Pancreas (tissue), 10 donors: ENCODE results near the gene DECR2. TPM values are rescaled to one million over a fixed set of nuclear protein-coding genes. Genes with fewer than 3 reads are reported as not detected.
A peak's percentile ranks its signal among the peaks of the same experiment; 100 is the strongest.

ENCODE experiments used
- ATAC-seq, 4 donors: fragments of 200-7000 bp; cut with Tn5 transposase; one replicate each; pipeline versions ENCODE4 v1.8.0 to v1.9.1; 2020; ENCODE audit warnings: mild to moderate bottlenecking in 4 of 4, moderate library complexity in 4 of 4
- DNase-seq, 6 donors: peaks; one replicate each; pipeline ENCODE4 v3.0.0-alpha.2; 2020
- FAIRE-seq: peaks from 2 replicates; lab custom pipeline; 2012; peaks lifted over from hg19 to GRCh38; lab: Jason Lieb, UNC
- H3K27ac ChIP-seq, 4 donors: fragments of 200-600 bp; sonication (generic); 1 replicate in 3 of 4; 2 replicates in 1 of 4; pipeline versions ENCODE4 v1.5.0 to v1.8.0; 2020
- H3K27me3 ChIP-seq, 4 donors: fragments of 200-600 bp; one replicate each; pipeline ENCODE4 v1.8.0; 2021
- H3K36me3 ChIP-seq, 3 donors: fragments of 200-600 bp; sonication (generic) in 1 of 3; one replicate each; pipeline versions ENCODE4 v1.5.0 to v1.8.0; 2020 to 2021
- H3K4me1 ChIP-seq, 3 donors: fragments of 200-600 bp; one replicate each; pipeline ENCODE4 v1.8.0; 2021
- H3K4me3 ChIP-seq, 4 donors: fragments of 200-600 bp; sonication (generic) in 2 of 4; one replicate each; pipeline versions ENCODE4 v1.5.0 to v1.8.0; 2020 to 2021
- H3K9me3 ChIP-seq, 4 donors: fragments of 200-600 bp; one replicate each; pipeline ENCODE4 v1.8.0; 2021
- WGBS, 2 donors: extraction: QIAGEN DNeasy Blood & Tissue Kit; methylation state at CpG; one replicate each; pipeline ENCODE4 v1.1.7; 2013; 5-methylcytosine and 5-hydroxymethylcytosine counted together
- intact Hi-C, 3 donors: fragments of 100-400 bp; cut with DNase I; formaldehyde crosslinking; loops; one replicate each; pipeline versions ENCODE4 v1.11.1 to v1.14.2; 2022
- polyA plus RNA-seq, 2 donors: library from polyadenylated mRNA; stranded (reverse); fragments of 200-250 nt; gene quantifications; one replicate each; pipeline ENCODE4 v1.2.3, GENCODE V29; 2013
- total RNA-seq, 6 donors: library from RNA; stranded (reverse); fragmentation: NEBNext Ultra II Directional in 4 of 6; extraction: Animal tissue kit (Norgen Biotek cat#: 25700) in 4 of 6; gene quantifications; one replicate each; pipeline versions ENCODE4 v1.2.1 to v1.2.4, GENCODE V29; 2021 to 2023
- TF ChIP-seq, protein P1 (sequence below), 4 donors: fragments of 200-600 bp; sonication (generic) in 3 of 4; IDR thresholded peaks; one replicate each; pipeline versions ENCODE4 v1.5.0 to v1.8.0; 2021; ENCODE audit warnings: antibody characterized with exemption in 4 of 4
- donor health status: healthy with polysubstance abuse.
- donor health status: DM: no; HTN: no; CAD: no; lungs with moderate emphysema.
- donor health status: DM: no; HTN: no; CAD: no.
- donor health status: control.
- donor health status: control.
- donor health status: Bipolar disorder and iron deficiency.
- donor health status: DM: yes; HTN: yes; CAD: no.
- donor health status: DM: no; HTN: no; CAD: no.
- donor health status: DM: no; HTN: no; CAD: no.
- donor health status: DM: yes; HTN: yes; CAD: no.

DECR2 gene
- total and polyA plus RNA-seq, 8 donors, result 9.2 to 68.0 (median 18.5) TPM

DNA sequence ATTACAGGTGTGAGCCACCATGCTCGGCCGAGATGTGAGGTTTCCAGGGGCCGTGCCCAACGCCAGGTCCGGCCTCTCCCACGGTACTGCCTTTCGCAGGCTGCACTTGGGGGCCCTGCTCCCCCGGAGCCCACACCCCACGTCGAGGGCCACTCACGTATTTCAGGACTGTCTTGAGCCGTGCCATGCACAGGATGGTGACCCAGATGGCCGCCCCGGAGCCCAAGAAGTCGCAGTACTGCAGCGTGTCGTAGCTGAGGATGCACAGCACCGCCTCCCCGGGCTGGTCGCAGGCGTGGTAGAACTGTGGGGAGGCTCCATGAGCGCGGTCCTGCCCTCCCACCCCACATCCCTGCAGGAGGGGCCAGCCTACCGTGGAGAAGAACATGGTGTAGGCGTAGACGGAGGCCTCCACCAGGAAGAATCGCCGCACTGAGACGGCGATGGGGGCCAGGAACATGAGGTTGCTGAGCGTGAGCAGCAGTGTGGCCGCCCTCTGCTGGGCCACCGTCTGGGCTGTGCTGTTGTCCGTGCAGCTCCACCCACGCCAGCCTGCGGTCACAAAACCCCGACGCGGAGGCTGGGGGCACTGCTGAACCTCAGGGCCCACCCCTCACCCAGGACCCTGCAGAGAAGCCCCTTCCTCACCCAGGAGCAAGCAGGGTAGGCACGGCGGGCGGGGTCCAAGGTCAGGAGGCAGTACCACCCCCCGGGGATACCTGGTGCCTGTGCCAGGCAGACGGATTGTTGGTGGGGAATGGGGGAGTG, 27.7 kb upstream of the DECR2 start:
- peak in 5 of 6 donors; percentile 7 to 75 (median 49) for DNase-seq
- intact Hi-C loops, result no loop called here
- Histone ChIP-seq H3K4me3 (no peak overlapping the region), H3K9me3 (no peaks in the 10 kb centered on the region), H3K27me3 (no peaks in the 10 kb centered on the region), H3K27ac (no peak overlapping the region), H3K4me1 (peaks cover 0 to 15% (median 6%) of the 10 kb centered on the region in 3 donors), H3K36me3 (peaks cover 0 to 34% (median 3%) of the 10 kb centered on the region in 3 donors)
- no peak for FAIRE-seq
- WGBS, 2 donors, result 91% methylated on average over 43 to 44 of the region's 44 CpGs
- TF ChIP-seq, protein P1, sequence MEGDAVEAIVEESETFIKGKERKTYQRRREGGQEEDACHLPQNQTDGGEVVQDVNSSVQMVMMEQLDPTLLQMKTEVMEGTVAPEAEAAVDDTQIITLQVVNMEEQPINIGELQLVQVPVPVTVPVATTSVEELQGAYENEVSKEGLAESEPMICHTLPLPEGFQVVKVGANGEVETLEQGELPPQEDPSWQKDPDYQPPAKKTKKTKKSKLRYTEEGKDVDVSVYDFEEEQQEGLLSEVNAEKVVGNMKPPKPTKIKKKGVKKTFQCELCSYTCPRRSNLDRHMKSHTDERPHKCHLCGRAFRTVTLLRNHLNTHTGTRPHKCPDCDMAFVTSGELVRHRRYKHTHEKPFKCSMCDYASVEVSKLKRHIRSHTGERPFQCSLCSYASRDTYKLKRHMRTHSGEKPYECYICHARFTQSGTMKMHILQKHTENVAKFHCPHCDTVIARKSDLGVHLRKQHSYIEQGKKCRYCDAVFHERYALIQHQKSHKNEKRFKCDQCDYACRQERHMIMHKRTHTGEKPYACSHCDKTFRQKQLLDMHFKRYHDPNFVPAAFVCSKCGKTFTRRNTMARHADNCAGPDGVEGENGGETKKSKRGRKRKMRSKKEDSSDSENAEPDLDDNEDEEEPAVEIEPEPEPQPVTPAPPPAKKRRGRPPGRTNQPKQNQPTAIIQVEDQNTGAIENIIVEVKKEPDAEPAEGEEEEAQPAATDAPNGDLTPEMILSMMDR (IDR thresholded peaks at IDR 0.05), result no peak
- no peak for ATAC-seq

DNA sequence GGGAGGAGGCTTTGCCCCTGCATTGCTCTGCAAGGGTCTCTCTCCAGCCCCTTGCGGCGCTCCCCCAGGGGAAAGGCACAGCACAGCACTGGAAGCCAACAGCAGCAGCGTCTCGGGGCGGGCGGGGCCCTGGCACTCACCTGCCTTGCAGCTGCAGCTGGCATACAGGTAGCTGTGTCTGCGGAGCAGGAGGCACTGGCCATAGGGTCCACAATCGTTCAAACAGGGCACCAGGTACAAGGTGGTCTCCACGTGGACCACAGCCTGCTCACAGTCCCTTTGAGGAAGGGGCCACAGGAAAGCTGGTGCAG, 27.1 kb upstream of the DECR2 start:
- 76 to 80% methylated on average over 9 of the region's 9 CpGs for WGBS, 2 donors
- ATAC-seq, result no peak
- Histone ChIP-seq H3K36me3 (peaks cover 0 to 34% (median 3%) of the 10 kb centered on the region in 3 donors), H3K4me1 (peaks cover 2 to 14% (median 9%) of the 10 kb centered on the region in 3 donors), H3K4me3 (no peak overlapping the region), H3K9me3 (no peaks in the 10 kb centered on the region), H3K27ac (no peak overlapping the region), H3K27me3 (no peaks in the 10 kb centered on the region)
- intact Hi-C loops, result no loop called here
- no peak for FAIRE-seq
- peak in 2 of 6 donors; percentile 16 to 56 for DNase-seq
- TF ChIP-seq, protein P1 (IDR thresholded peaks at IDR 0.05), result no peak

DNA sequence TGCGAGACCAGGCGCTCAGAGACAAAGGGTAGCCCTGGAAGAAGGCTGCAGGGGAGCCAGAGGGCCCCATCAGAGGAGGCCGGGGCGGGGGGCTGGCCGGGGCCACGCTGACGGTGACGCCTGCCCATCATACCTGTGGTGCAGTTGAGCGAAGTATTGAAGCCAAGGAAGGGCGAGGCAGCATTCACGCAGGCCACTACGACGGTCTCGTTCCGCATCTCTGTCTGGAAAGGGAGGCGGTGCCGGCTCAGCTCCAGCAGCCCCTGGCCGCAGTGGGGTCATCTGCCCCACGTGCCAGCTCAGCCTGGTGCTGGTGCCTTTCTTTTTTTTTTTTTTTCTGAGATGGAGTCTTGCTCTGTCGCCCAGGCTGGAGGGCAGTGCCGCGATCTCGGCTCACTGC, 26.5 kb upstream of the DECR2 start:
- peak in 1 of 6 donors; percentile 34 for DNase-seq

DNA sequence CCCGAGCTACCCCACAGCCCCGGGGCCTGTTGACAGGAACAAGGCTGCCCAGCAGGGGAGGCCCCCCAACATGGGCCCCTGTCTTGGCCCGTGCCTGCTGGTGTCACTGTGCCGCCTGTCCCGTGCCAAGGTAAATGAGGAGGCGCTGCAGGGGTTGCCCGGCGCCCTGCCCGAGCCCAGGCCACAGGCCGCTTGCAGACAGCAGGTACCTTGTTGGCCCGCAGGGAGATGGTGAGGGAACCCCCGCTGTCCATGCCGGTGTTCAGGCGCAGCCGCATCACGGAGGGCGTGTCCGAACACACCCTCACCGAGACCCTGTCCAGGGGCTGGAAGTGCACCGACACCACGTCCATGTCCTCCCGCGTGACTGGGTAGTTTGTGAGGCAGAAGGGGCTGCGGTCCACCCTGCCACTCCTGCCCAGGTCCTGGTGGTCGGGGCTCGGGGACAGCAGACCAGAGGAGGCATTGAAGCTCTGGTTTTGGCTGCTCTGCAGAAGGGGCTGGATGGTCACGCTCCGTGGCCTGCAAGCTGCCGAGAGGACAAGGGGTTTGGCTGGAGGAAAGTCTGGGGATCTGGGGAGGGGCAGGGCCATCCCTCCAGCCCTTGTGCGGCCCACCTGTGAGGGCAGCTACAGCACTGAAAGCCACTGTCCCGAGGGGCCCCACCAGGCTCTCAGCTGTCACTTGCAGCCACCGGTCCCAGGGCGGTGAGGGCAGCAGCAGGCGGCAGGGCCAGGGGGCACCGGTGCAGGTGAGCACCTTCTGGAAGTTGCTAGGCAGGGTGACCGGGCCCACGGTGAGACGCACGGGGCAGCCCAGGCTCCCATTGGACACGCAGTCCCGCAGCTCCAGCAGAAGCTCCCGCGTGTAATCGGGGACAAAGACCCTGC, 25.5 kb upstream of the DECR2 start:
- no peak for ATAC-seq
- FAIRE-seq, result no peak
- H3K4me3 ChIP-seq, result no peak overlapping the region
- H3K27ac ChIP-seq, result no peak overlapping the region
- peak in 5 of 6 donors; percentile 11 to 80 (median 49) for DNase-seq
- intact Hi-C loops, result no loop called here
- peaks cover 9 to 16% (median 9%) of the 10 kb centered on the region in 3 donors for H3K4me1 ChIP-seq
- 90 to 92% methylated on average over 44 of the region's 44 CpGs for WGBS, 2 donors
- H3K27me3 ChIP-seq, result no peaks in the 10 kb centered on the region
- H3K36me3 ChIP-seq, result peaks cover 0 to 34% (median 3%) of the 10 kb centered on the region in 3 donors
- TF ChIP-seq, protein P1 (IDR thresholded peaks at IDR 0.05), result no peak
- no peaks in the 10 kb centered on the region for H3K9me3 ChIP-seq

More for the DNA sequence above, 26.5 kb upstream of the DECR2 start:
- TF ChIP-seq, protein P1 (IDR thresholded peaks at IDR 0.05), result no peak
- intact Hi-C loops, result no loop called here
- peaks cover 0 to 34% (median 3%) of the 10 kb centered on the region in 3 donors for H3K36me3 ChIP-seq
- no peak overlapping the region for H3K4me3 ChIP-seq
- 95% methylated on average over 13 to 23 of the region's 23 CpGs for WGBS, 2 donors
- FAIRE-seq (no peak), ATAC-seq (no peak)
- no peak overlapping the region for H3K27ac ChIP-seq
- H3K9me3 ChIP-seq, result no peaks in the 10 kb centered on the region
- H3K27me3 ChIP-seq, result no peaks in the 10 kb centered on the region
- peaks cover 8 to 18% (median 15%) of the 10 kb centered on the region in 3 donors for H3K4me1 ChIP-seq
